Adrenal gland (tissue), 12 donors: ENCODE results near the gene CES4A. TPM values are rescaled to one million over a fixed set of nuclear protein-coding genes. Genes with fewer than 3 reads are reported as not detected.
A peak's percentile ranks its signal among the peaks of the same experiment; 100 is the strongest.

Experiments
- DNase-seq, 7 donors: peaks; one replicate each; pipeline ENCODE4 v3.0.0-alpha.2; 2019 to 2020
- H3K27ac ChIP-seq, 5 donors: fragments of 200-600 bp; sonication (generic) in 4 of 5; 1 replicate in 3 of 5; 2 replicates in 2 of 5; pipeline versions ENCODE4 v1.5.1 to v1.8.0; 2016 to 2020; ENCODE audit warnings: mild to moderate bottlenecking in 1 of 5
- H3K27me3 ChIP-seq: fragments of 200-600 bp; 2 replicates; pipeline ENCODE4 v1.8.0; 2021
- H3K36me3 ChIP-seq, 2 donors: fragments of 200-600 bp; replicated peaks in 1 of 2; 1 replicate in 1 of 2; 2 replicates in 1 of 2; pipeline versions ENCODE4 v1.5.1 to v1.8.0; 2018 to 2022
- H3K4me1 ChIP-seq, 2 donors: fragments of 200-600 bp; replicated peaks in 1 of 2; 1 replicate in 1 of 2; 2 replicates in 1 of 2; pipeline versions ENCODE4 v1.5.1 to v1.8.0; 2018 to 2021
- H3K4me3 ChIP-seq, 4 donors: fragments of 200-600 bp; sonication (generic) in 3 of 4; one replicate each; pipeline ENCODE4 v1.5.1; 2016 to 2018
- H3K9me3 ChIP-seq, 3 donors: fragments of 200-600 bp; sonication (generic) in 1 of 3; replicated peaks in 1 of 3; 1 replicate in 2 of 3; 2 replicates in 1 of 3; pipeline versions ENCODE4 v1.5.1 to v1.8.0; 2016 to 2021
- CTCF ChIP-seq, 6 experiments: fragments of 450-650 bp in 4 of 6; fragments of 200-600 bp in 2 of 6; sonication (generic) in 1 of 6; IDR thresholded peaks; 1 replicate in 5 of 6; 2 replicates in 1 of 6; pipeline versions ENCODE4 v1.5.1 to v1.8.0; 2016 to 2021; ENCODE audit warnings: antibody characterized with exemption in 6 of 6, mild to moderate bottlenecking in 2 of 6, moderate library complexity in 1 of 6
- POLR2A ChIP-seq, 2 donors: fragments of 450-650 bp; IDR thresholded peaks; one replicate each; pipeline ENCODE4 v1.6.1; 2017; ENCODE audit warnings: antibody characterized with exemption in 2 of 2, mild to moderate bottlenecking in 2 of 2, moderate library complexity in 1 of 2
- WGBS, 4 donors: extraction: QIAGEN DNeasy Blood & Tissue Kit in 2 of 4; methylation state at CpG; one replicate each; pipeline versions ENCODE4 v1.1.5 to v1.1.7; 2013 to 2017; 5-methylcytosine and 5-hydroxymethylcytosine counted together
- intact Hi-C, 2 donors: fragments of 100-400 bp; cut with DNase I; formaldehyde crosslinking; loops; one replicate each; pipeline versions ENCODE4 v1.14.1 to v1.15.0; 2022 to 2023
- polyA plus RNA-seq, 3 donors: library from polyadenylated mRNA; stranded (reverse); fragments of 200-250 nt in 2 of 3; fragments of 350-450 nt in 1 of 3; fragmentation: Illumina TruSeq in 1 of 3; extraction: RNeasy Lipid Tissue Mini Kit (QIAGEN cat#74804) in 1 of 3; gene quantifications; one replicate each; pipeline ENCODE4 v1.2.3, GENCODE V29; 2013 to 2014
- total RNA-seq, 9 donors: library from RNA; depleted of rRNA in 4 of 9; stranded (reverse); fragments of >200 nt in 4 of 9; fragments of 120-200 nt in 1 of 9; fragmentation: NEBNext Ultra II Directional in 1 of 9; extraction: Animal tissue kit (Norgen Biotek cat#: 25700) in 1 of 9; gene quantifications; one replicate each; pipeline versions ENCODE4 v1.1.0 to v1.2.4, GENCODE V29; 2013 to 2023
- donor health status: healthy with polysubstance abuse.
- donor health status: Bipolar disorder and iron deficiency.
- donor health status: DM: yes; HTN: yes; CAD: no.
- donor health status: DM: no; HTN: no; CAD: no.
- donor health status: DM: no; HTN: no; CAD: no.
- donor health status: DM: yes; HTN: yes; CAD: no.

The CES4A gene
- total and polyA plus RNA-seq, 12 donors: 4.4 to 127 (median 15.9) TPM

DNA sequence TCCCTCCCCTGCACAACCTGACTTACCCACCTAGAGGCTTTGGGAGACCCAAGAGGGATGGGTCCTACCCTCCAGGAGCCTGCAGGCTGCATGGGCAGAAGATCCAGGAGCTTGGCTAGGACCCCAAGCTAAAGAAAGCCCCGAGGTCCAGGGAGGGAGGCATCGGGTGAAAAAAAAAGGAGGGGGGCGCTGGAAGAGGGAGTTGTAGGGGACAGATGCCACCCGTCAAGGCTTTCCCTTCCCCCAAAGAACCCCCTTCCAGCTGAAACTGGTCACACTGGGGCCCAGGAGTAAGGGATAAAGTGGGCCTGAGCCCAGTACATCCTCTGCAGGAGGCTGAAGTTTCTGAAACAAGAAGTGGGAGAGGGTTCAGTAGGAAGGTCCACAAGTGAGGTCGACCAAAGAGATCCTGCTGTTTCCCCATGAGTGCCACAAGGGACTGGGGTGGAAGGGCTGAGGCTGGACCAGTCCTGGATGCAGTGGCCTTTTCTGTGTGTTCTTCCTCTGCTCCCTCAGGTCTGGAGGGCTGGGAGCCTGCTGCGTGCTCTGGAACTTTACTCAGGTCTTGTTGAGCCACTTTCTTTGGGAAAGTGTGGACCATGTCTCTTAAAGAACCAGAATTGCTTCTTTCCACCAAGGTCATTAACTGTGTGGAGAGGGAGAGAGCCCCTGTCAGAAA lies 26.4 kb downstream of the CES4A start:
- no peak for DNase-seq
- TF ChIP-seq POLR2A (IDR thresholded peaks at IDR 0.05): no peak
- TF ChIP-seq CTCF (IDR thresholded peaks at IDR 0.05): no peak
- 52 to 71% (median 60%) methylated on average over 5 to 6 of the region's 6 CpGs for whole genome bisulfite sequencing, 4 donors

GRCh38 chr16:67015313-67015731 lies 26.9 kb downstream of the CES4A start:
- Histone ChIP-seq H3K36me3 (no peaks in the 10 kb centered on the region), H3K27me3 (no peaks in the 10 kb centered on the region), H3K4me3 (no peak overlapping the region), H3K4me1 (peaks cover 13% of the 10 kb centered on the region in 2 donors), H3K27ac (no peak overlapping the region), H3K9me3 (no peaks in the 10 kb centered on the region)
- DNase-seq: peak in 1 of 7 donors; percentile 6
- 89 to 94% (median 93%) methylated on average over 9 of the region's 9 CpGs for WGBS, 4 donors
- TF ChIP-seq CTCF (IDR thresholded peaks at IDR 0.05) (peak in 1 of 6 experiments; percentile 9), POLR2A (IDR thresholded peaks at IDR 0.05) (no peak)
- intact Hi-C loops: loop anchor here (5.0 to 10.0 kb wide), 2 partner anchors 139 to 142 kb away; partner anchors contain the start of genes FBXL8 (in 2 of the 2), TRADD (in 2 of the 2) and B3GNT9 (in 1 of the 2)

More for the DNA sequence above, 26.4 kb downstream of the CES4A start:
- Histone ChIP-seq H3K36me3 (no peaks in the 10 kb centered on the region), H3K27ac (peak overlapping the region in 2 of 5 donors; percentile 35 to 59), H3K4me3 (peak overlapping the region in 1 of 4 donors; percentile 70), H3K27me3 (no peaks in the 10 kb centered on the region), H3K4me1 (peaks cover 13% of the 10 kb centered on the region in 2 donors), H3K9me3 (no peaks in the 10 kb centered on the region)
- intact Hi-C loops: loop anchor here (5.0 to 10.0 kb wide), 2 partner anchors 140 to 143 kb away; partner anchors contain the start of genes FBXL8 (in 2 of the 2), TRADD (in 2 of the 2) and B3GNT9 (in 1 of the 2)

DNA sequence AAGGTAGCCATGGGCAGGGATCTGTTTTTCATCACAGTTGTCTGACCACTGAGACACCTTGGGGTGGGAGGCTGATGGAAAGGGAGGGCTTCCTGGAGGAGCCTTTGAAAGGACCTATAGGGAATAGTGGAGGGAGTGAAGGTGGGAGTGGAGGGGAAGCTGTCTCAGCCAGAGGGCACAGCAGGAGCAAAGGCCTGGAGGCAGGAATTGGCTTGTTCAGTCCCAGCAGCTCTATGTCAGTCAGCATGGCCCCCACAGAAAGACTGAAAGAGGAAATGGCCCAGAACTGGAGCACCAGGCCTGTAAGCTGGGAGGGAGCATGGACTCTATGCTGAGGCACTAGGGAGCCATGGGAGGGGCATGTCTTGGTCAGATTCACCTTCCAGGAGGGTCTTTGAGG lies 27.8 kb downstream of the CES4A start:
- no peak overlapping the region for H3K27ac ChIP-seq
- intact Hi-C loops: loop anchor here (5.0 to 10.0 kb wide), 2 partner anchors 139 to 141 kb away; partner anchors contain the start of genes FBXL8 (in 2 of the 2), TRADD (in 2 of the 2) and B3GNT9 (in 1 of the 2)
- H3K4me3 ChIP-seq: no peak overlapping the region
- no peaks in the 10 kb centered on the region for H3K36me3 ChIP-seq
- TF ChIP-seq CTCF (IDR thresholded peaks at IDR 0.05) (no peak), POLR2A (IDR thresholded peaks at IDR 0.05) (no peak)
- H3K4me1 ChIP-seq: peaks cover 13% of the 10 kb centered on the region in 2 donors
- H3K9me3 ChIP-seq: no peaks in the 10 kb centered on the region
- H3K27me3 ChIP-seq: no peaks in the 10 kb centered on the region
- DNase-seq: peak in 1 of 7 donors; percentile 5

GRCh38 chr16:67016681-67017420 lies 28.5 kb downstream of the CES4A start:
- no peak for TF ChIP-seq POLR2A (IDR thresholded peaks at IDR 0.05)
- TF ChIP-seq CTCF (IDR thresholded peaks at IDR 0.05): no peak
- Histone ChIP-seq H3K36me3 (no peaks in the 10 kb centered on the region), H3K4me1 (peaks cover 13% of the 10 kb centered on the region in 2 donors), H3K9me3 (no peaks in the 10 kb centered on the region), H3K4me3 (no peak overlapping the region), H3K27ac (no peak overlapping the region), H3K27me3 (no peaks in the 10 kb centered on the region)
- WGBS, 4 donors: 81 to 87% (median 84%) methylated on average over 5 of the region's 5 CpGs; no CpG with 5 or more reads in 1 of the 4 donors
- intact Hi-C loops: loop anchor here (5.0 to 10.0 kb wide), 2 partner anchors 138 to 140 kb away; partner anchors contain the start of genes FBXL8 (in 2 of the 2), TRADD (in 2 of the 2) and B3GNT9 (in 1 of the 2)
- DNase-seq: peak in 1 of 7 donors; percentile 6
